ENCODE measurements around the gene LSM12. TPM values are rescaled to one million over a fixed set of nuclear protein-coding genes. Genes with fewer than 3 reads are reported as not detected.

The LSM12 gene
- total and polyA plus RNA-seq, 2 donors (not counting 3 experiments of a cell fraction or from before 2014, with no cell fraction given), result 36.5 to 68.9 TPM

DNA sequence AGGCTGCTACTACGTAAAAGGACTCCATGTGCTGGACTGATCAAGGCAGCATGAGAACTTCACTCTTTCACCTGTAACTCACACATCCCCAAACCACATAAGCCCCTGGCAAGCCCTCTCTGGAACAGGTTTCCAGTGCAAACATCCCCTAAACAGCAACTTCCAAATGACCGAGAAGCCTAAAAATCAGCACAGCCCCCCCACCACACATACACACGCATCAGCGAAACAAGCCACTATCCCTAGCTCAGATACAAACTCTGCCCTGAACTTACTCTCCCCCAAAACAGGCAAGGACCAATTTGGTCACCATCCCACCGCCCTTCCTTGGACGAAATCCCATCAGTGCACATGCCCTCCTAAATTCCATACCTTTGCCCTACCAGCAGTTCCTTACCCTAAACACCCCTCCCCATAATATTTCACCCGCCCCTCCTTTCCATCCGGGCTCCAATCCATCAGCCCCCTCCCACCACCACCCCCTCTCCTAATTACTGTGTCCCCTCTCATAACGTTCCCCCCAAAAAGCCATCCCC lies 735 bp downstream of the LSM12 start:
- peak overlapping the region; percentile 89 to 97 (median 92) for H3K4me3 ChIP-seq (replicated peaks in 1 of 3; ENCODE audit: insufficient read depth in 1 of 3, low read depth in 1 of 3, low read length in 3 of 3)
- ChIA-PET POLR2A (interaction anchor here (0.6 to 1.5 kb wide), 4 partner anchors 50 to 63 kb away, joined by 3 to 7 read pairs (median 4); partner anchors contain the start of gene HDAC5), CTCF (interaction anchor here (1.4 to 1.9 kb wide), 7 partner anchors 18 to 138 kb away, joined by 4 to 9 read pairs (median 5); partner anchors contain the start of gene HDAC5)
- BruUV-seq (replicated peaks), result no TSS peak
- peaks cover 20% of the 10 kb centered on the region for H3K4me1 ChIP-seq (ENCODE audit: control insufficient read depth, extremely low read depth, insufficient read depth, low read length)
- peak overlapping the region; percentile 93 for H3K9ac ChIP-seq (replicated peaks; ENCODE audit: extremely low read depth, insufficient read depth, low read length)
- peak overlapping the region; percentile 77 for H3K4me2 ChIP-seq (ENCODE audit: insufficient read depth, low read length)
- H3K27ac ChIP-seq (ENCODE audit: insufficient read depth, low read depth, low read length), result peak overlapping the region; percentile 87
- no peak for TF ChIP-seq MYC (IDR thresholded peaks at IDR 0.05; ENCODE audit: low read depth, low read length)
- no peak for TF ChIP-seq POLR2A (IDR thresholded peaks at IDR 0.05; ENCODE audit: low read depth, low read length)
- no peak for TF ChIP-seq GATA2 (IDR thresholded peaks at IDR 0.05; ENCODE audit: insufficient read depth, insufficient read length, low read depth, low read length)
- no peak for TF ChIP-seq FOS (IDR thresholded peaks at IDR 0.05; ENCODE audit: borderline replicate concordance, insufficient read depth, low read length)
- no peak for TF ChIP-seq JUN (IDR thresholded peaks at IDR 0.05; ENCODE audit: borderline replicate concordance, insufficient read depth, insufficient read length, low read depth)
- TF ChIP-seq EZH2 (IDR thresholded peaks at IDR 0.05; ENCODE audit: borderline replicate concordance, low read depth, low read length, severe bottlenecking), result no peak
- no peak for TF ChIP-seq POLR2AphosphoS5 (IDR thresholded peaks at IDR 0.05; ENCODE audit: insufficient read depth, low read depth, low read length)
- no peak for TF ChIP-seq CTCF (IDR thresholded peaks at IDR 0.05; ENCODE audit: extremely low read depth in 1 of 2, insufficient read depth in 1 of 2, low read depth in 1 of 2, low read length in 2 of 2)
- no peak for TF ChIP-seq MAX (IDR thresholded peaks at IDR 0.05; ENCODE audit: insufficient read depth, insufficient read length)
- FAIRE-seq (peak; percentile 43), DNase-seq (ENCODE audit: low read depth, low spot score) (peak; percentile 30)
- no peak overlapping the region for H2AFZ ChIP-seq (ENCODE audit: low read depth, low read length)
- no peaks in the 10 kb centered on the region for H4K20me1 ChIP-seq (replicated peaks; ENCODE audit: control insufficient read depth, extremely low read depth, insufficient read depth, low read length)
- no peaks in the 10 kb centered on the region for H3K9me3 ChIP-seq (replicated peaks; ENCODE audit: control insufficient read depth, insufficient read depth, low read length)
- peaks cover 54% of the 10 kb centered on the region for H3K79me2 ChIP-seq (ENCODE audit: control insufficient read depth, insufficient read depth, low read length)
- H3K36me3 ChIP-seq (ENCODE audit: control insufficient read depth in 2 of 2, extremely low read depth in 1 of 2, insufficient read depth in 2 of 2, low read length in 2 of 2), result peaks cover 4 to 13% of the 10 kb centered on the region in 2 experiments
- H3K27me3 ChIP-seq (ENCODE audit: control insufficient read depth in 2 of 2, insufficient read depth in 2 of 2, low read length in 2 of 2), result no peaks in the 10 kb centered on the region
- intact Hi-C loops (cut with micrococcal nuclease), result loop anchor here (1.0 kb wide), 2 partner anchors 30 to 58 kb away; partner anchors contain the start of gene HDAC5
- dilution Hi-C loops (cut with MboI; ENCODE audit: extremely low pct_ligation_motif_present, low sequenced_read_pairs), result no loop called here
- no peaks in the 10 kb centered on the region for H3K9me1 ChIP-seq (replicated peaks; ENCODE audit: control insufficient read depth, extremely low read depth, insufficient read depth, low read length)
